CD14-positive monocyte (primary cell): ENCODE measurements around the gene MLH1. TPM values are rescaled to one million over a fixed set of nuclear protein-coding genes. Genes with fewer than 3 reads are reported as not detected.

Experiments
- DNase-seq, 3 donors: peaks; one replicate each; pipeline ENCODE4 v3.0.0-alpha.2; 2011 to 2022
- H2AFZ ChIP-seq: 2 replicates; pipeline ENCODE4 v1.6.0; 2012; ENCODE audit warnings: mild to moderate bottlenecking, low read depth, low read length, inconsistent platforms; ENCODE audit not compliant: insufficient read depth, poor library complexity, severe bottlenecking
- H3K27ac ChIP-seq, 2 donors: 1 replicate in 1 of 2; 2 replicates in 1 of 2; pipeline ENCODE4 v1.5.1; 2012 to 2013; ENCODE audit warnings: low read length in 2 of 2, control low read depth in 1 of 2, inconsistent platforms in 1 of 2, low read depth in 1 of 2, mild to moderate bottlenecking in 1 of 2
- H3K27me3 ChIP-seq, 2 donors: one replicate each; pipeline versions ENCODE4 v1.6.0 to v1.6.1; 2011 to 2013; ENCODE audit warnings: low read length in 2 of 2; ENCODE audit not compliant: control insufficient read depth in 2 of 2, insufficient read depth in 2 of 2
- H3K36me3 ChIP-seq, 2 donors: replicated peaks in 1 of 2; 1 replicate in 1 of 2; 2 replicates in 1 of 2; pipeline versions ENCODE4 v1.5.1 to v1.6.1; 2012 to 2013; ENCODE audit warnings: low read length in 2 of 2, control low read depth in 1 of 2, inconsistent platforms in 1 of 2, mild to moderate bottlenecking in 1 of 2; ENCODE audit not compliant: insufficient read depth in 2 of 2, control insufficient read depth in 1 of 2
- H3K4me1 ChIP-seq, 2 donors: 1 replicate in 1 of 2; 2 replicates in 1 of 2; pipeline versions ENCODE4 v1.5.1 to v1.6.1; 2012 to 2013; ENCODE audit warnings: low read length in 2 of 2, control low read depth in 1 of 2, inconsistent platforms in 1 of 2, mild to moderate bottlenecking in 1 of 2, moderate library complexity in 1 of 2; ENCODE audit not compliant: insufficient read depth in 2 of 2, control insufficient read depth in 1 of 2
- H3K4me2 ChIP-seq: replicated peaks from 2 replicates; pipeline ENCODE3; 2012; ENCODE audit warnings: low read length, moderate library complexity, mild to moderate bottlenecking; ENCODE audit not compliant: poor library complexity, severe bottlenecking; ENCODE audit errors: extremely low read depth
- H3K4me3 ChIP-seq, 3 experiments: fragments of 200-600 bp in 1 of 3; sonication (generic) in 1 of 3; replicated peaks in 1 of 3; 1 replicate in 2 of 3; 2 replicates in 1 of 3; pipeline ENCODE4 v1.5.1; 2011 to 2013; ENCODE audit warnings: low read length in 3 of 3, mild to moderate bottlenecking in 3 of 3, control low read depth in 2 of 3, low read depth in 2 of 3, inconsistent platforms in 1 of 3, moderate library complexity in 1 of 3
- H3K79me2 ChIP-seq: 2 replicates; pipeline ENCODE4 v1.6.0; 2012; ENCODE audit warnings: mild to moderate bottlenecking, control low read depth, inconsistent platforms, low read length, moderate library complexity; ENCODE audit not compliant: insufficient read depth
- H3K9ac ChIP-seq: 2 replicates; pipeline ENCODE4 v1.6.0; 2017; ENCODE audit warnings: low read length, mild to moderate bottlenecking; ENCODE audit not compliant: insufficient read depth, poor library complexity, severe bottlenecking
- H3K9me3 ChIP-seq, 2 donors: replicated peaks in 1 of 2; 1 replicate in 1 of 2; 2 replicates in 1 of 2; pipeline versions ENCODE4 v1.5.1 to v1.6.1; 2012 to 2013; ENCODE audit warnings: low read length in 2 of 2, control low read depth in 1 of 2; ENCODE audit not compliant: control insufficient read depth in 1 of 2, insufficient read depth in 1 of 2
- H4K20me1 ChIP-seq: 2 replicates; pipeline ENCODE4 v1.6.0; 2012; ENCODE audit warnings: mild to moderate bottlenecking, low read length, control low read depth, moderate library complexity; ENCODE audit not compliant: insufficient read depth
- H3K27ac Mint-ChIP-seq, 7 donors: one replicate each; pipeline ENCODE4 v1.8.0; 2020; ENCODE audit warnings: mild to moderate bottlenecking in 7 of 7, mixed read lengths in 7 of 7, moderate library complexity in 6 of 7, inconsistent platforms in 2 of 7
- H3K27me3 Mint-ChIP-seq, 3 donors: one replicate each; pipeline ENCODE4 v1.8.0; 2021 to 2022; ENCODE audit warnings: low read depth in 3 of 3, mild to moderate bottlenecking in 3 of 3, mixed read lengths in 3 of 3, moderate library complexity in 3 of 3, inconsistent platforms in 1 of 3
- H3K36me3 Mint-ChIP-seq, 2 donors: one replicate each; pipeline ENCODE4 v1.8.0; 2020; ENCODE audit warnings: mixed read lengths in 2 of 2, inconsistent platforms in 1 of 2, mild to moderate bottlenecking in 1 of 2
- H3K4me1 Mint-ChIP-seq: one replicate; pipeline ENCODE4 v1.8.0; 2020; ENCODE audit warnings: mild to moderate bottlenecking, mixed read lengths
- H3K4me3 Mint-ChIP-seq, 2 donors: one replicate each; pipeline ENCODE4 v1.8.0; 2020; ENCODE audit warnings: mild to moderate bottlenecking in 2 of 2, mixed read lengths in 2 of 2, moderate library complexity in 1 of 2
- H3K9me3 Mint-ChIP-seq, 7 donors: one replicate each; pipeline ENCODE4 v1.8.0; 2020 to 2022; ENCODE audit warnings: mixed read lengths in 7 of 7, mild to moderate bottlenecking in 6 of 7, moderate library complexity in 6 of 7, inconsistent platforms in 2 of 7
- CTCF ChIP-seq: fragments of 200-600 bp; IDR thresholded peaks from one replicate; pipeline ENCODE4 v1.8.0; 2022; ENCODE audit warnings: antibody characterized with exemption, mild to moderate bottlenecking
- WGBS: methylation state at CpG from one replicate; pipeline ENCODE4 v1.1.5; 2013; ENCODE audit warnings: missing lambda C conversion rate; ENCODE audit not compliant: insufficient coverage; 5-methylcytosine and 5-hydroxymethylcytosine counted together
- intact Hi-C, 2 donors: fragments of 100-400 bp; cut with micrococcal nuclease; formaldehyde crosslinking; loops; one replicate each; pipeline versions ENCODE4 v1.15.0 to v1.15.1; 2023
- polyA plus RNA-seq, 3 donors: library from polyadenylated mRNA; depleted of rRNA in 1 of 3; unstranded in 2 of 3; stranded (reverse) in 1 of 3; fragments of 300-500 nt in 2 of 3; fragments of >200 nt in 1 of 3; fragmentation: Illumina TruSeq in 2 of 3; gene quantifications; 1 replicate in 2 of 3; 2 replicates in 1 of 3; pipeline ENCODE4 v1.2.3, GENCODE V29; 2012 to 2021

MLH1 gene
- polyA plus RNA-seq, 3 donors, result 13.7 to 19.7 (median 18.5) TPM

GRCh38 chr3:36944012-36944640 is 49.2 kb upstream of the MLH1 start:
- no peak for TF ChIP-seq CTCF
- peak overlapping the region; percentile 91 to 98 for H3K4me3 Mint-ChIP-seq

GRCh38 chr3:36944641-36945270 is 48.6 kb upstream of the MLH1 start, which contains the start of gene TRANK1:
TRANK1 (minus strand) TSS chr3:36945054; CDS start chr3:36944809, 245 bp downstream.
- peak within 1 kb of the TSS; percentile 85 for H3K9ac ChIP-seq
- H3K36me3 Mint-ChIP-seq, result peaks cover 7 to 12% of the 10 kb centered on the region in 2 donors
- peak; percentile 47 to 79 (median 71) for DNase-seq

More at GRCh38 chr3:36944012-36944640, 49.2 kb upstream of the MLH1 start:
- peaks cover 7 to 13% of the 10 kb centered on the region in 2 donors for H3K36me3 Mint-ChIP-seq
- peaks cover 0 to 12% of the 10 kb centered on the region in 2 donors for H3K9me3 ChIP-seq
- H3K27ac Mint-ChIP-seq, result peak overlapping the region in 5 of 7 donors; percentile 69 to 83 (median 74)
- peak overlapping the region; percentile 99 for H2AFZ ChIP-seq
- peak overlapping the region in 1 of 2 donors; percentile 76 for H3K27ac ChIP-seq
- DNase-seq, result peak in 2 of 3 donors; percentile 20 to 35
- H3K27me3 Mint-ChIP-seq, result peaks cover 4 to 6% (median 4%) of the 10 kb centered on the region in 3 donors
- peaks cover 11 to 14% of the 10 kb centered on the region in 2 donors for H3K4me1 ChIP-seq
- H3K4me3 ChIP-seq, result peak overlapping the region; percentile 51 to 82 (median 67)
- H3K9ac ChIP-seq, result peak overlapping the region; percentile 85
- peaks cover 8% of the 10 kb centered on the region for H3K79me2 ChIP-seq
- no peaks in the 10 kb centered on the region for H3K27me3 ChIP-seq
- peaks cover 9 to 26% (median 17%) of the 10 kb centered on the region in 7 donors for H3K9me3 Mint-ChIP-seq
- WGBS, result under 1% methylated on average over 54 of the region's 56 CpGs
- peaks cover 19% of the 10 kb centered on the region for H3K4me1 Mint-ChIP-seq
- no peaks in the 10 kb centered on the region for H3K36me3 ChIP-seq
- intact Hi-C loops, result no loop called here
- H3K4me2 ChIP-seq, result peak overlapping the region; percentile 97
- H4K20me1 ChIP-seq, result peaks cover 19% of the 10 kb centered on the region

More at GRCh38 chr3:36944641-36945270, 48.6 kb upstream of the MLH1 start, which contains the start of gene TRANK1:
- peaks cover 0 to 12% of the 10 kb centered on the region in 2 donors for H3K9me3 ChIP-seq
- peaks cover 8% of the 10 kb centered on the region for H3K79me2 ChIP-seq
- Mint-ChIP-seq H3K9me3 (peaks cover 9 to 26% (median 17%) of the 10 kb centered on the region in 7 donors), H3K4me1 (peaks cover 19% of the 10 kb centered on the region), H3K27ac (peak within 1 kb of the TSS in 6 of 7 donors; percentile 72 to 83 (median 78)), H3K27me3 (peaks cover 4 to 6% (median 4%) of the 10 kb centered on the region in 3 donors), H3K4me3 (peak within 1 kb of the TSS; percentile 91 to 98)
- peak within 1 kb of the TSS in 1 of 2 donors; percentile 76 for H3K27ac ChIP-seq
- H2AFZ ChIP-seq, result peak within 1 kb of the TSS; percentile 99
- H3K4me2 ChIP-seq, result peak within 1 kb of the TSS; percentile 97
- no peaks in the 10 kb centered on the region for H3K27me3 ChIP-seq
- intact Hi-C loops, result loop anchor here in 1 of 2 donors (5.0 kb wide), 1 partner anchor 37 kb away; no protein-coding TSS in a partner anchor
- under 1% methylated on average over 65 of the region's 68 CpGs for WGBS
- no peaks in the 10 kb centered on the region for H3K36me3 ChIP-seq
- peak within 1 kb of the TSS; percentile 51 to 82 (median 67) for H3K4me3 ChIP-seq
- H4K20me1 ChIP-seq, result peaks cover 13% of the 10 kb centered on the region
- TF ChIP-seq CTCF, result no peak
- peaks cover 11 to 14% of the 10 kb centered on the region in 2 donors for H3K4me1 ChIP-seq
